D721Med (cell line): ENCODE results near the gene CDK13.

Source experiments
- DNase-seq: peaks from one replicate; pipeline ENCODE4 v3.0.0; 2011; ENCODE audit warnings: low spot score; ENCODE audit not compliant: insufficient read length
- FAIRE-seq: peaks from 2 replicates; lab custom pipeline; 2011; peaks lifted over from hg19 to GRCh38; lab: Jason Lieb, UNC
- TF ChIP-seq, protein P1 (sequence below): IDR thresholded peaks from 2 replicates; pipeline ENCODE4 v1.5.1; 2012; ENCODE audit warnings: mild to moderate bottlenecking, control low read depth; ENCODE audit not compliant: insufficient read depth; ENCODE audit errors: missing control alignments

Gene CDK13

DNA sequence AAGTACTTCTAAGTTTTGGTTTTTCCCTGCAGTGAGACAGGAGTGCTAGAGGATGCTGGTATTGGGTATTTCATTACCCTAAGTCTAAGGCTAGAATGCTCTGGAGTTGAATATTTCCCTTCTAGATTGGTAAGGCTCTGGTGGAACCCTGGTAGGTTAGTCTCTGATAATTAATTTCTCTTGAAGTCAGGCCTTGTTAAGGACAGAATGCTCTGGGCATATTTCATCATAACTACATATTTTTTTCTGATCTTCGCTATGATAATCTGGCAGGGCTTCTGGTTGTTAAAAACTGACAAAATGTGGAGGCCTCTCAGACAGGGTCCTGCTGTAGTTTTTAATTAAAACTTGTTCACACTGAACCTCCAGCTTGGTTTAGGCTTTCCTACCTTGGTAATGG lies 83.8 kb downstream of the CDK13 start:
- FAIRE-seq (no peak), DNase-seq (no peak)
- TF ChIP-seq, protein P1, sequence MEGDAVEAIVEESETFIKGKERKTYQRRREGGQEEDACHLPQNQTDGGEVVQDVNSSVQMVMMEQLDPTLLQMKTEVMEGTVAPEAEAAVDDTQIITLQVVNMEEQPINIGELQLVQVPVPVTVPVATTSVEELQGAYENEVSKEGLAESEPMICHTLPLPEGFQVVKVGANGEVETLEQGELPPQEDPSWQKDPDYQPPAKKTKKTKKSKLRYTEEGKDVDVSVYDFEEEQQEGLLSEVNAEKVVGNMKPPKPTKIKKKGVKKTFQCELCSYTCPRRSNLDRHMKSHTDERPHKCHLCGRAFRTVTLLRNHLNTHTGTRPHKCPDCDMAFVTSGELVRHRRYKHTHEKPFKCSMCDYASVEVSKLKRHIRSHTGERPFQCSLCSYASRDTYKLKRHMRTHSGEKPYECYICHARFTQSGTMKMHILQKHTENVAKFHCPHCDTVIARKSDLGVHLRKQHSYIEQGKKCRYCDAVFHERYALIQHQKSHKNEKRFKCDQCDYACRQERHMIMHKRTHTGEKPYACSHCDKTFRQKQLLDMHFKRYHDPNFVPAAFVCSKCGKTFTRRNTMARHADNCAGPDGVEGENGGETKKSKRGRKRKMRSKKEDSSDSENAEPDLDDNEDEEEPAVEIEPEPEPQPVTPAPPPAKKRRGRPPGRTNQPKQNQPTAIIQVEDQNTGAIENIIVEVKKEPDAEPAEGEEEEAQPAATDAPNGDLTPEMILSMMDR = no peak

DNA sequence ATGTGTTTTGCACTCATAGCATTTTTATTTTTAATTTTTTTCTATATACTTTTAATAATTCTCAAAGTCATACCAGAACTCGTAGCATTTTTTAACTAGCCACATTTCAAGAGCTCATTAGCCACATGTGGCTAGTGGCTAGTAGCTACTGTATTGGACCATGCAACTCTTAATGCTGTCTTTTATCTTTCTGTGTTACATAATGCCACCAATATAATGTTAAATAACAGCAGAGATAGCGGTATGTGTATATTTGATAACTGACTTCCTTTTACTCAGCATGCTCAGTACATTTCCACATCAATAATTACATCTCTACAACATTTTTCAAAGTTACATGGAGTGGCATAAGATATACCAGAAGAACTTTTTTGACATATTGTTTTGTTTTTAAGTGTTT lies 91.4 kb downstream of the CDK13 start:
- FAIRE-seq = no peak
- TF ChIP-seq, protein P1 = no peak

DNA sequence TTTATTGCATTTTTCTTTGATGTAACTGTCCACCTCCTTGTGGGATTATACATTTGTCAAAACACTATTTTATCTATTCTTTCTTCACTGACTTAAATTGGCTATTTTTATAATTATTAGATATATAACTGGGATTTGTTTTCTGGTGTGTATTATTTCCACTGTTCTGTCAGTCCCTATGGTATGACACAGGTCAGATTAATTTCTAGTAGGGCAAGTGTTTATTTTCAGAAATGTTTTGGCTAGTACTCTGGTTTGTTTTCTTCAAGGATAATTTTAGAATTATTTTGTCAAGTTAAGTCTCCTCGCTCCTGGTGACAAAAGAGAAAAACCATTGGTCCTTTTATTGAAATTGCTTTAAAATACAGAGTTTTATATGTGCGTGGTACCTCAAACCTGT lies 93.1 kb downstream of the CDK13 start:
- FAIRE-seq (no peak), DNase-seq (no peak)
- TF ChIP-seq, protein P1 = no peak

More for the DNA sequence above, 91.4 kb downstream of the CDK13 start:
- no peak for DNase-seq

DNA sequence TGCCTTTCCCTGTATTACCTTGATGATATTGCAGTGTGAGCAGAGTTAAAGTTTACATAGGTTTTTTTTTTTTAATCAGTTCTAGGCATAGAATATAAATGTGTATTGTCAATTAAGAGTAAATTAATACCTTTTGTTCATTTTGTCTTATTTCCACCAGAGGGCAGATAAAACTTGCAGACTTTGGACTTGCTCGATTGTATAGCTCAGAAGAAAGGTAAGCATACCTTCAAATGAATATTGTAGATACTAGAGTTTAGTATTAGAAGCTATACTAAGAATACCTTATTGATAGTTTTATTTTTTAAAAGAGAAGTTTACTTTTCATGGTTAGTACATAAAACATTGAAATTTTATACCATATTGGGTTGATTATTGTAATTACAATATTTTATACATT lies 97.6 kb downstream of the CDK13 start:
- DNase-seq (no peak), FAIRE-seq (no peak)
- TF ChIP-seq, protein P1 = peak; percentile 19

DNA sequence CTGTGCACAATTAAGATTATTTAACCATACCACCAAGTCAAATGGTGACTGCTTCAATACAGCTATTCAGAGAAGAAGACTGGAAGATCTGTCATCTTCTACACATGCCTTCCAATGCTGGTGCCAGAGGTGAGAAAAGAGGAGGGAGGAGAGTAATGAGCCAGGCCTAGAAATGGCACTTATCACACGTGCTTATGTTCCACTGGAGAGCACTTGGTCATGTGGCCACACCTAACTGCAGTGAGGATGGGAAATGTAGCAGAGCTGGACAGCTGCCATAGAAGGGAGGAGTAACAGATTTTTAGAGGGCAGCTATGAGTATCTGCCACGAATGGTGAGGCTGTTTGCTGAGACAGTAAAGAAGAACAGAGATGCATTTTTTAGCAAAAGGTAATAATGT lies 107.2 kb downstream of the CDK13 start:
- DNase-seq (no peak), FAIRE-seq (no peak)
- TF ChIP-seq, protein P1 = no peak

DNA sequence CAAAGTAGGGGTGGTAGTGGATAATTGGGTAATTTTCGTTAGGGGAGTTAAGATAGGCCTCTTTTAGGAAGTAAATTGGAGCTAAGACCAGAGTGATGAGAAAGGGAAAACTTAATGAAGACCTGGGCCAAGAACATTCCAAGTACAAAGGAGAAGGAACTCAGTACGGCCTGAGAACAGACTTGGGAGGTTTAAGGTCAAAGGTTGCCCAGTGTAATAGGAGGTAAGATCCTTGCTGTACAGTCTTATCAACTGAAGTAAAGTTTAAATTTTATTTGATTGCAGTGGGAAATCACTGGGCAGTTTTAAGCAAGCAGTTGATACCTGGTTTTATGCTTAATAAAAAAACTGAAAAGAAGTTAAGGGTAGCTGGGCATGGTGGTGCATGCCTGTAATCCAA lies 108.0 kb downstream of the CDK13 start:
- TF ChIP-seq, protein P1 = no peak
- FAIRE-seq = no peak
- DNase-seq = no peak

DNA sequence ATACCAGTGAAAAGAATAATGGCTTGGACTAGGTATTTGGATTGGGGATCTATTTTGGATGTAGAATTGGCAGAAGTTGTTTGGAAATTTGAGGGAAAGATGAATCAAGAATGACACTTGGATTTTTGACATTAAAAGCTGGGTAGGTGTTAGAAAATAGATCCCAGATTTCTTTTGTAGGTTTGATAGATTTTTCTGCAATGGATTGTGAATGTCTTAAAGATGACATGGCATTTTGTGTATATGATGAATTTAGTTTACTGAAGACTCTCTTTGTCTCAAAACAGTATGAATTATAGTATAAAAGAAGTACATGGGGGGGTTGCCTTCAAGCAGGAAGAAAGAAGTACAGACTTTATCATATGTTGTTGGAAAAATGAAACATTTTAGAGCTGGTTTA lies 108.6 kb downstream of the CDK13 start:
- FAIRE-seq = no peak
- TF ChIP-seq, protein P1 = no peak
- no peak for DNase-seq
